ENCODE results near the gene PCDHA1.
"Not testable (repeated sequence)": the region's sequence is repeated elsewhere in the genome, so short reads cannot be mapped to it uniquely, and the experiment has no call there.

PCDHA1 gene

GRCh38 chr5:140780512-140780911 lies 5.4 kb upstream of the PCDHA1 start:
- no peaks in the 10 kb centered on the region for H4K20me1 ChIP-seq (ENCODE audit: insufficient read depth, low read length, poor library complexity, severe bottlenecking)
- no peaks in the 10 kb centered on the region for H3K79me2 ChIP-seq (ENCODE audit: insufficient read depth, low read length)
- no peak overlapping the region for H2AFZ ChIP-seq (ENCODE audit: low read length)
- H3K4me2 ChIP-seq (ENCODE audit: low read depth, low read length, poor library complexity, severe bottlenecking) = no peak overlapping the region
- TF ChIP-seq CTCF (conservative IDR thresholded peaks at IDR 0.05; ENCODE audit: low read length) (no peak), EZH2phosphoT487 (IDR thresholded peaks at IDR 0.05; ENCODE audit: borderline replicate concordance) (no peak)
- H3K9ac ChIP-seq (ENCODE audit: low read depth, low read length, poor library complexity, severe bottlenecking) = no peak overlapping the region
- no peaks in the 10 kb centered on the region for H3K9me2 ChIP-seq (replicated peaks; ENCODE audit: low read depth, low read length)
- H3F3A ChIP-seq (ENCODE audit: low read depth) = no peaks in the 10 kb centered on the region
- no peaks in the 10 kb centered on the region for H3K36me3 ChIP-seq (ENCODE audit: insufficient read depth, low read length)
- peaks cover 3% of the 10 kb centered on the region; the same call in 1 of the 2 replicates for H3K9me3 ChIP-seq (ENCODE audit: insufficient read depth, low read depth, low read length)
- no peak overlapping the region for H3K4me3 ChIP-seq (ENCODE audit: low read length, poor library complexity, severe bottlenecking)
- no peaks in the 10 kb centered on the region for H3K27me3 ChIP-seq (ENCODE audit: insufficient read depth, low read length, poor library complexity, severe bottlenecking)
- no peaks in the 10 kb centered on the region for H3K4me1 ChIP-seq (ENCODE audit: insufficient read depth, low read length, poor library complexity, severe bottlenecking)

GRCh38 chr5:140787422-140787821 lies 1.5 kb downstream of the PCDHA1 start:
- not testable (repeated sequence) for H3K27me3 ChIP-seq (ENCODE audit: insufficient read depth, low read length, poor library complexity, severe bottlenecking); H2AFZ ChIP-seq (ENCODE audit: low read length); H3F3A ChIP-seq (ENCODE audit: low read depth); H3K4me1 ChIP-seq (ENCODE audit: insufficient read depth, low read length, poor library complexity, severe bottlenecking); H4K20me1 ChIP-seq (ENCODE audit: insufficient read depth, low read length, poor library complexity, severe bottlenecking); H3K9me3 ChIP-seq (ENCODE audit: insufficient read depth, low read depth, low read length); H3K9me2 ChIP-seq (replicated peaks; ENCODE audit: low read depth, low read length); H3K9ac ChIP-seq (ENCODE audit: low read depth, low read length, poor library complexity, severe bottlenecking); H3K4me3 ChIP-seq (ENCODE audit: low read length, poor library complexity, severe bottlenecking); H3K4me2 ChIP-seq (ENCODE audit: low read depth, low read length, poor library complexity, severe bottlenecking); H3K79me2 ChIP-seq (ENCODE audit: insufficient read depth, low read length); H3K36me3 ChIP-seq (ENCODE audit: insufficient read depth, low read length)

- H3K9me2 ChIP-seq (replicated peaks; ENCODE audit: low read depth, low read length); H3K9me3 ChIP-seq (ENCODE audit: insufficient read depth, low read depth, low read length): not testable (repeated sequence)
These were observed 2.0 kb downstream of the PCDHA1 start for GRCh38 chr5:140787849-140788504.

GRCh38 chr5:140791089-140791488 lies 5.1 kb downstream of the PCDHA1 start:
- Histone ChIP-seq H3K9me3 (ENCODE audit: insufficient read depth, low read depth, low read length) (no peaks in the 10 kb centered on the region), H3K36me3 (ENCODE audit: insufficient read depth, low read length) (no peaks in the 10 kb centered on the region), H3F3A (ENCODE audit: low read depth) (no peaks in the 10 kb centered on the region), H3K9me2 (replicated peaks; ENCODE audit: low read depth, low read length) (no peaks in the 10 kb centered on the region), H3K27me3 (ENCODE audit: insufficient read depth, low read length, poor library complexity, severe bottlenecking) (no peaks in the 10 kb centered on the region), H3K4me1 (ENCODE audit: insufficient read depth, low read length, poor library complexity, severe bottlenecking) (no peaks in the 10 kb centered on the region), H3K4me3 (ENCODE audit: low read length, poor library complexity, severe bottlenecking) (no peak overlapping the region), H4K20me1 (ENCODE audit: insufficient read depth, low read length, poor library complexity, severe bottlenecking) (no peaks in the 10 kb centered on the region), H3K79me2 (ENCODE audit: insufficient read depth, low read length) (no peaks in the 10 kb centered on the region), H3K4me2 (ENCODE audit: low read depth, low read length, poor library complexity, severe bottlenecking) (no peak overlapping the region), H2AFZ (ENCODE audit: low read length) (no peak overlapping the region), H3K9ac (ENCODE audit: low read depth, low read length, poor library complexity, severe bottlenecking) (no peak overlapping the region)
- no peak for TF ChIP-seq EZH2phosphoT487 (IDR thresholded peaks at IDR 0.05; ENCODE audit: borderline replicate concordance)
- no peak for TF ChIP-seq CTCF (conservative IDR thresholded peaks at IDR 0.05; ENCODE audit: low read length)

More at GRCh38 chr5:140787849-140788504, 2.0 kb downstream of the PCDHA1 start:
- not testable (repeated sequence) for H3K4me3 ChIP-seq (ENCODE audit: low read length, poor library complexity, severe bottlenecking); H3K27me3 ChIP-seq (ENCODE audit: insufficient read depth, low read length, poor library complexity, severe bottlenecking); H3K4me2 ChIP-seq (ENCODE audit: low read depth, low read length, poor library complexity, severe bottlenecking); H3K4me1 ChIP-seq (ENCODE audit: insufficient read depth, low read length, poor library complexity, severe bottlenecking); H3K9ac ChIP-seq (ENCODE audit: low read depth, low read length, poor library complexity, severe bottlenecking); H3K36me3 ChIP-seq (ENCODE audit: insufficient read depth, low read length); H3K79me2 ChIP-seq (ENCODE audit: insufficient read depth, low read length); H2AFZ ChIP-seq (ENCODE audit: low read length); H3F3A ChIP-seq (ENCODE audit: low read depth); H4K20me1 ChIP-seq (ENCODE audit: insufficient read depth, low read length, poor library complexity, severe bottlenecking)

Measured in Loucy (cell line).